Gastroesophageal sphincter (tissue), 3 donors: Measurements from ENCODE around the gene TTN.

Source experiments
- POLR2A ChIP-seq, 2 donors: fragments of 450-650 bp; IDR thresholded peaks; one replicate each; pipeline ENCODE4 v1.6.1; 2017; ENCODE audit warnings: antibody characterized with exemption in 2 of 2, mild to moderate bottlenecking in 2 of 2, moderate library complexity in 1 of 2
- TF ChIP-seq, protein P1 (sequence below), 4 experiments: fragments of 200-600 bp in 2 of 4; fragments of 450-650 bp in 2 of 4; sonication (generic) in 1 of 4; IDR thresholded peaks; one replicate each; pipeline ENCODE4 v1.5.1; 2017 to 2019; ENCODE audit warnings: antibody characterized with exemption in 4 of 4, mild to moderate bottlenecking in 2 of 4, moderate library complexity in 2 of 4

DNA sequence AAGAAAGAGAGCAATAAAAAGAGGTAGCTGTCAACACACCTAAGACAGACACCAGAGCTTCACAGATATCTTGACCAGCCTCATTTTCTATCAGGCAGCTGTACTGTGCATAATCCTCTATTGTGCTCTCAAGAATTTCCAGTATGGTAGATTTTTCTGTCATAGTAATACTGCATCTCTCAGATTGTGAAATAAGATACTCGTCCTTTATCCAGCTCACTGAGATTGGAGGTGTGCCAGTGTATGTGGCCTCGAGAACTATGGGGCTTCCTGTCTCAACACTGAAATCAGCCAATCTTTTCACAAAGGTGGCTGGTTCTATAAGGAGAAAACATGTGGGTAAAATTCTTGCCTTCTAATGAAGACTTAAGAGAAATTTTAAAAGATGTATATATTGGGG, 88.9 kb downstream of the TTN start:
- TF ChIP-seq, protein P1, sequence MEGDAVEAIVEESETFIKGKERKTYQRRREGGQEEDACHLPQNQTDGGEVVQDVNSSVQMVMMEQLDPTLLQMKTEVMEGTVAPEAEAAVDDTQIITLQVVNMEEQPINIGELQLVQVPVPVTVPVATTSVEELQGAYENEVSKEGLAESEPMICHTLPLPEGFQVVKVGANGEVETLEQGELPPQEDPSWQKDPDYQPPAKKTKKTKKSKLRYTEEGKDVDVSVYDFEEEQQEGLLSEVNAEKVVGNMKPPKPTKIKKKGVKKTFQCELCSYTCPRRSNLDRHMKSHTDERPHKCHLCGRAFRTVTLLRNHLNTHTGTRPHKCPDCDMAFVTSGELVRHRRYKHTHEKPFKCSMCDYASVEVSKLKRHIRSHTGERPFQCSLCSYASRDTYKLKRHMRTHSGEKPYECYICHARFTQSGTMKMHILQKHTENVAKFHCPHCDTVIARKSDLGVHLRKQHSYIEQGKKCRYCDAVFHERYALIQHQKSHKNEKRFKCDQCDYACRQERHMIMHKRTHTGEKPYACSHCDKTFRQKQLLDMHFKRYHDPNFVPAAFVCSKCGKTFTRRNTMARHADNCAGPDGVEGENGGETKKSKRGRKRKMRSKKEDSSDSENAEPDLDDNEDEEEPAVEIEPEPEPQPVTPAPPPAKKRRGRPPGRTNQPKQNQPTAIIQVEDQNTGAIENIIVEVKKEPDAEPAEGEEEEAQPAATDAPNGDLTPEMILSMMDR (IDR thresholded peaks at IDR 0.05) = no peak
- no peak for TF ChIP-seq POLR2A (IDR thresholded peaks at IDR 0.05)
